Upper lobe of right lung (tissue), 1 donor: Measurements from ENCODE around the gene PIK3R5. TPM values are rescaled to one million over a fixed set of nuclear protein-coding genes. Genes with fewer than 3 reads are reported as not detected.

Experiments used
- ATAC-seq: fragments of 200-7000 bp; cut with Tn5 transposase; one replicate; pipeline ENCODE4 v1.9.1; 2020; ENCODE audit warnings: mild to moderate bottlenecking, moderate library complexity
- DNase-seq: peaks from one replicate; pipeline ENCODE4 v3.0.0-alpha.2; 2020
- H3K27ac ChIP-seq: fragments of 200-600 bp; one replicate; pipeline ENCODE4 v1.8.0; 2022
- H3K27me3 ChIP-seq: fragments of 200-600 bp; one replicate; pipeline ENCODE4 v1.8.0; 2022; ENCODE audit warnings: mild to moderate bottlenecking
- H3K36me3 ChIP-seq: fragments of 200-600 bp; one replicate; pipeline ENCODE4 v1.8.0; 2022
- H3K4me1 ChIP-seq: fragments of 200-600 bp; one replicate; pipeline ENCODE4 v1.8.0; 2022
- H3K4me3 ChIP-seq: fragments of 200-600 bp; one replicate; pipeline ENCODE4 v1.8.0; 2022; ENCODE audit warnings: mild to moderate bottlenecking
- H3K9me3 ChIP-seq: fragments of 200-600 bp; one replicate; pipeline ENCODE4 v1.8.0; 2022
- intact Hi-C: fragments of 100-400 bp; cut with DNase I; formaldehyde crosslinking; loops from one replicate; pipeline ENCODE4 v1.11.0; 2022
- total RNA-seq: library from RNA; stranded (reverse); fragmentation: NEBNext Ultra II Directional; extraction: Animal tissue kit (Norgen Biotek cat#: 25700); gene quantifications from one replicate; pipeline ENCODE4 v1.2.1, GENCODE V29; 2021
- TF ChIP-seq, protein P1 (sequence below): fragments of 200-600 bp; IDR thresholded peaks from one replicate; pipeline ENCODE4 v1.8.0; 2022; ENCODE audit warnings: antibody characterized with exemption
- donor health status: DM: no; HTN: yes; CAD: no; lungs with severe emphysema.

PIK3R5 gene
- total RNA-seq, 1 donor from 2014 or later = 37.7 TPM

DNA sequence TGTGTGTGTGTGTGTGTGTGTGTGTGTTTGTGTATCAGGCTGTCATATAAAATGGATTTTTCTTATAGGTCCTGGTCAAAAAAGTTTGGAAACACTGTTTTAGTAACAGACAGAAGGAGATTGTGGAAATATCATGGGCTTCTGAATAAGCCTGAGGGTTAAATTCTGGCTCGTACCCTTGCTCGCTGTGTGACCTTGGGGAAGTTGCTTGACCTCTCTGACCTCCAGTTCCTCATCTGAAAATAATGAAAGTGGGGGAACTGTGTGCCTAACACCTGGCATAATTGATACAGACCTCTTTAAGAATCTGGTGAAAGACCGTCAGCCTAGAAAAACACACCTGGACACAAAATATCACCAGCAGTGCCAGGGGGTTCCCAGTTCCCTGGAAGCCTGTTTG, 72.4 kb downstream of the PIK3R5 start:
- H3K4me3 ChIP-seq = no peak overlapping the region
- intact Hi-C loops = no loop called here
- H3K9me3 ChIP-seq = no peaks in the 10 kb centered on the region
- H3K27me3 ChIP-seq = peaks cover 13% of the 10 kb centered on the region
- no peak overlapping the region for H3K27ac ChIP-seq
- no peaks in the 10 kb centered on the region for H3K4me1 ChIP-seq
- ATAC-seq (no peak), DNase-seq (no peak)
- TF ChIP-seq, protein P1, sequence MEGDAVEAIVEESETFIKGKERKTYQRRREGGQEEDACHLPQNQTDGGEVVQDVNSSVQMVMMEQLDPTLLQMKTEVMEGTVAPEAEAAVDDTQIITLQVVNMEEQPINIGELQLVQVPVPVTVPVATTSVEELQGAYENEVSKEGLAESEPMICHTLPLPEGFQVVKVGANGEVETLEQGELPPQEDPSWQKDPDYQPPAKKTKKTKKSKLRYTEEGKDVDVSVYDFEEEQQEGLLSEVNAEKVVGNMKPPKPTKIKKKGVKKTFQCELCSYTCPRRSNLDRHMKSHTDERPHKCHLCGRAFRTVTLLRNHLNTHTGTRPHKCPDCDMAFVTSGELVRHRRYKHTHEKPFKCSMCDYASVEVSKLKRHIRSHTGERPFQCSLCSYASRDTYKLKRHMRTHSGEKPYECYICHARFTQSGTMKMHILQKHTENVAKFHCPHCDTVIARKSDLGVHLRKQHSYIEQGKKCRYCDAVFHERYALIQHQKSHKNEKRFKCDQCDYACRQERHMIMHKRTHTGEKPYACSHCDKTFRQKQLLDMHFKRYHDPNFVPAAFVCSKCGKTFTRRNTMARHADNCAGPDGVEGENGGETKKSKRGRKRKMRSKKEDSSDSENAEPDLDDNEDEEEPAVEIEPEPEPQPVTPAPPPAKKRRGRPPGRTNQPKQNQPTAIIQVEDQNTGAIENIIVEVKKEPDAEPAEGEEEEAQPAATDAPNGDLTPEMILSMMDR = no peak
- H3K36me3 ChIP-seq = peaks cover 10% of the 10 kb centered on the region

DNA sequence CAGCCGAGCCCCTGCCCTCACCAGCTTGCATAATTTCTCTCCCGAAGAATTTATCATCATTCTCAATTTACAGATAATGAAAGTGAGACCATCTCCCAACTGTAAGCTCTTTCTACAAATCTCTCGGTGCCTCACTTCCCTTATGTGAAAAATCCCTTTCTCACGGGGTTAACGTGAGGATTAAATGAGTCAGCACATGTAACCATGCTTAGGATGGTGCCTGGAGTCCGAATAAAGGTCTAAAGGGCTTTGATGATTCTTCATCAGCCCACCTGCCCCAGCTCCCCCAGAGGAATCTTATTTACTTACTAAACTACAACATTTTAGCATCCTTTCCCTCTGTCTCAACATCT, 73.2 kb downstream of the PIK3R5 start:
- intact Hi-C loops = no loop called here
- DNase-seq (no peak), ATAC-seq (no peak)
- H3K4me3 ChIP-seq = no peak overlapping the region
- H3K27me3 ChIP-seq = peaks cover 7% of the 10 kb centered on the region
- TF ChIP-seq, protein P1 = no peak
- H3K27ac ChIP-seq = no peak overlapping the region
- peaks cover 10% of the 10 kb centered on the region for H3K36me3 ChIP-seq
- H3K4me1 ChIP-seq = no peaks in the 10 kb centered on the region
- H3K9me3 ChIP-seq = no peaks in the 10 kb centered on the region

- Histone ChIP-seq H3K36me3 (peaks cover 10% of the 10 kb centered on the region), H3K27me3 (peaks cover 6% of the 10 kb centered on the region), H3K4me1 (no peaks in the 10 kb centered on the region), H3K27ac (no peak overlapping the region), H3K4me3 (no peak overlapping the region), H3K9me3 (no peaks in the 10 kb centered on the region)
- ATAC-seq = no peak
- no peak for DNase-seq
- TF ChIP-seq, protein P1 = no peak
- intact Hi-C loops = no loop called here
Measured at GRCh38 chr17:8890671-8891070, 74.8 kb downstream of the PIK3R5 start.

GRCh38 chr17:8889458-8890210, 75.9 kb downstream of the PIK3R5 start:
- Histone ChIP-seq H3K27me3 (peaks cover 6% of the 10 kb centered on the region), H3K36me3 (peaks cover 10% of the 10 kb centered on the region), H3K4me1 (no peaks in the 10 kb centered on the region), H3K9me3 (no peaks in the 10 kb centered on the region), H3K27ac (no peak overlapping the region), H3K4me3 (no peak overlapping the region)
- ATAC-seq = no peak
- TF ChIP-seq, protein P1 = no peak
- no peak for DNase-seq
- intact Hi-C loops = no loop called here

- intact Hi-C loops = no loop called here
- peaks cover 10% of the 10 kb centered on the region for H3K36me3 ChIP-seq
Measured at GRCh38 chr17:8888704-8889302, 76.7 kb downstream of the PIK3R5 start.

More at GRCh38 chr17:8888704-8889302, 76.7 kb downstream of the PIK3R5 start:
- H3K27me3 ChIP-seq = peaks cover 2% of the 10 kb centered on the region
- DNase-seq (no peak), ATAC-seq (no peak)
- no peaks in the 10 kb centered on the region for H3K9me3 ChIP-seq
- no peak overlapping the region for H3K4me3 ChIP-seq
- H3K4me1 ChIP-seq = no peaks in the 10 kb centered on the region
- TF ChIP-seq, protein P1 = no peak
- H3K27ac ChIP-seq = no peak overlapping the region
